ENCODE results near the gene TALDO1. TPM values are rescaled to one million over a fixed set of nuclear protein-coding genes. Genes with fewer than 3 reads are reported as not detected.
A peak's percentile ranks its signal among the peaks of the same experiment; 100 is the strongest.

TALDO1 gene
- total and polyA plus RNA-seq, 2 of the 8 experiments (the other 6 are each of a cell fraction or from before 2014, with no cell fraction given): 265 to 308 TPM

- H3K4ac ChIP-seq (replicated peaks; ENCODE audit: insufficient read length, low read depth, low read length): peak overlapping the region; percentile 78
- H3K79me1 ChIP-seq (ENCODE audit: low read depth, low read length): peaks cover 8% of the 10 kb centered on the region
- H2BK5ac ChIP-seq (ENCODE audit: low read depth, low read length): peak overlapping the region; percentile 90; the same call in 1 of the 2 replicates
- peaks cover 9 to 16% of the 10 kb centered on the region in 2 experiments for H4K20me1 ChIP-seq (replicated peaks in 1 of 2; ENCODE audit: control insufficient read depth in 1 of 2, insufficient read depth in 2 of 2, low read length in 2 of 2)
- H4K91ac ChIP-seq (replicated peaks; ENCODE audit: insufficient read length, low read length): peak overlapping the region; percentile 20
- peak overlapping the region; percentile 84 to 88 for H3K4me2 ChIP-seq (ENCODE audit: insufficient read depth in 1 of 2, low read depth in 2 of 2, low read length in 2 of 2)
- 40% methylated on average over 28 of the region's 46 CpGs; no CpG with 5 or more reads in 1 of the 2 experiments for WGBS, 2 experiments (ENCODE audit: extremely low coverage in 1 of 2, insufficient coverage in 1 of 2, insufficient read length in 1 of 2, insufficient replicate concordance in 2 of 2, low coverage in 1 of 2, low lambda C conversion rate in 2 of 2, missing lambda C conversion rate in 1 of 2)
- peak overlapping the region; percentile 92 for H3K56ac ChIP-seq (replicated peaks; ENCODE audit: insufficient read length, low read depth, low read length)
- peaks cover 24 to 41% of the 10 kb centered on the region in 2 experiments for H3K79me2 ChIP-seq (ENCODE audit: control insufficient read depth in 1 of 2, insufficient read depth in 2 of 2, low read length in 2 of 2)
- H2AFZ ChIP-seq (ENCODE audit: low read length): no peak overlapping the region
- peaks cover 0 to 15% (median 4%) of the 10 kb centered on the region in 4 experiments; a peak in 5 of 7 replicates for H3K4me1 ChIP-seq (replicated peaks in 1 of 4; ENCODE audit: control insufficient read depth in 3 of 4, insufficient read depth in 4 of 4, low read length in 3 of 4)
- H3K23me2 ChIP-seq (ENCODE audit: low read depth, low read length): peaks cover 5% of the 10 kb centered on the region; the same call in 1 of the 2 replicates
- no peaks in the 10 kb centered on the region for H3K27me3 ChIP-seq (replicated peaks in 1 of 4; ENCODE audit: control insufficient read depth in 3 of 4, extremely low read depth in 1 of 4, insufficient read depth in 3 of 4, low read length in 3 of 4)
- H3K14ac ChIP-seq (ENCODE audit: insufficient read length): no peak overlapping the region
- peak overlapping the region; percentile 62; the same call in 1 of the 2 replicates for H4K8ac ChIP-seq (ENCODE audit: extremely low read depth, insufficient read depth, low read length)
- peak overlapping the region; percentile 61; the same call in 1 of the 2 replicates for H2BK15ac ChIP-seq (ENCODE audit: low read length)
- H3K9me3 ChIP-seq (ENCODE audit: insufficient read depth in 2 of 2, low read depth in 1 of 2, low read length in 1 of 2): no peaks in the 10 kb centered on the region
- H4K5ac ChIP-seq (ENCODE audit: insufficient read length, low read depth, low read length): peak overlapping the region; percentile 98
- peak overlapping the region; percentile 97 for H3K18ac ChIP-seq (ENCODE audit: extremely low read depth, low read length)
- 0 out of 2 replicates have a peak overlapping the region, but pooled peaks have one; percentile 48 for H2BK20ac ChIP-seq (ENCODE audit: low read length)
- peak overlapping the region; percentile 38 to 90 (median 78); a peak in 6 of 7 replicates for H3K9ac ChIP-seq (replicated peaks in 1 of 4; ENCODE audit: extremely low read depth in 1 of 4, low read depth in 3 of 4, low read length in 3 of 4)
- FAIRE-seq: peak; percentile 36
- ChIA-PET CTCF (ENCODE audit: partially characterized antibody) (interaction anchor here (9.2 to 26.9 kb wide), 2 partner anchors 13 to 19 kb away, joined by 105 to 395 read pairs; no protein-coding TSS in a partner anchor), POLR2A (ENCODE audit: partially characterized antibody) (interaction anchor here (0.6 to 32.3 kb wide), 22 partner anchors 7 to 168 kb away, joined by 3 to 636 read pairs (median 5); partner anchors contain the start of genes CHID1, DEAF1, GATD1 and TMEM80)
- no peak overlapping the region for H2AK5ac ChIP-seq (ENCODE audit: low read depth, low read length)
- peak overlapping the region; percentile 85 for H3K27ac ChIP-seq (ENCODE audit: low read depth, low read length)
- H2BK120ac ChIP-seq (replicated peaks; ENCODE audit: low read depth, low read length): peak overlapping the region; percentile 4
- 0 out of 2 replicates have a peak overlapping the region, but pooled peaks have one; percentile 39 for H2BK12ac ChIP-seq (ENCODE audit: low read depth, low read length)
- H3K4me3 ChIP-seq (ENCODE audit: extremely low read depth in 1 of 4, insufficient read depth in 2 of 4, low read depth in 3 of 4, low read length in 4 of 4): peak overlapping the region; percentile 72 to 91 (median 81)
- no peaks in the 10 kb centered on the region for H3K36me3 ChIP-seq (ENCODE audit: control insufficient read depth in 2 of 4, insufficient read depth in 4 of 4, low read length in 3 of 4)
- no peak overlapping the region for H3K23ac ChIP-seq (ENCODE audit: insufficient read length)
- DNase-seq (ENCODE audit: low read depth in 1 of 2, low spot score in 2 of 2): no peak
- TF ChIP-seq KDM5A (IDR thresholded peaks at IDR 0.05; ENCODE audit: low read length) (no peak), TBP (IDR thresholded peaks at IDR 0.05; ENCODE audit: low read depth, low read length) (no peak), PHF8 (conservative IDR thresholded peaks at IDR 0.05; ENCODE audit: low read depth, low read length) (no peak; the same call in 1 of the 2 replicates), SUZ12 (IDR thresholded peaks at IDR 0.05; ENCODE audit: low read length) (no peak), POU5F1 (IDR thresholded peaks at IDR 0.05; ENCODE audit: low read depth, low read length) (no peak), JUND (IDR thresholded peaks at IDR 0.05; ENCODE audit: low read length) (no peak), CBX8 (IDR thresholded peaks at IDR 0.05; ENCODE audit: borderline replicate concordance, low read depth, low read length) (no peak), KDM4A (IDR thresholded peaks at IDR 0.05; ENCODE audit: low read depth, low read length, severe bottlenecking) (no peak), CEBPB (IDR thresholded peaks at IDR 0.05; ENCODE audit: low read depth, low read length) (no peak), RFX5 (IDR thresholded peaks at IDR 0.05; ENCODE audit: borderline replicate concordance, low read depth, low read length) (no peak), TAF1 (IDR thresholded peaks at IDR 0.05; ENCODE audit: low read depth, low read length) (no peak)
Measured at GRCh38 chr11:746289-747157, 741 bp upstream of the TALDO1 start.

Measured in H1 (cell line).